ENCODE data around the gene CAP2. TPM values are rescaled to one million over a fixed set of nuclear protein-coding genes. Genes with fewer than 3 reads are reported as not detected.
A peak's percentile ranks its signal among the peaks of the same experiment; 100 is the strongest.

CAP2 gene
- total and polyA plus RNA-seq, 10 donors = 0.68 to 2.8 (median 1.8) TPM

- peaks cover 0 to 13% (median 0%) of the 10 kb centered on the region in 7 donors for H3K27me3 ChIP-seq (replicated peaks in 1 of 7)
- intact Hi-C loops (cut with DNase I; ENCODE audit: low total_unique reads) = no loop called here
- no peak overlapping the region for H3K4me3 ChIP-seq
- H3K27ac ChIP-seq = no peak overlapping the region
- DNase-seq = no peak
- TF ChIP-seq POLR2A (IDR thresholded peaks at IDR 0.05) (no peak), POLR2AphosphoS5 (IDR thresholded peaks at IDR 0.05) (no peak)
- TF ChIP-seq, protein P1, sequence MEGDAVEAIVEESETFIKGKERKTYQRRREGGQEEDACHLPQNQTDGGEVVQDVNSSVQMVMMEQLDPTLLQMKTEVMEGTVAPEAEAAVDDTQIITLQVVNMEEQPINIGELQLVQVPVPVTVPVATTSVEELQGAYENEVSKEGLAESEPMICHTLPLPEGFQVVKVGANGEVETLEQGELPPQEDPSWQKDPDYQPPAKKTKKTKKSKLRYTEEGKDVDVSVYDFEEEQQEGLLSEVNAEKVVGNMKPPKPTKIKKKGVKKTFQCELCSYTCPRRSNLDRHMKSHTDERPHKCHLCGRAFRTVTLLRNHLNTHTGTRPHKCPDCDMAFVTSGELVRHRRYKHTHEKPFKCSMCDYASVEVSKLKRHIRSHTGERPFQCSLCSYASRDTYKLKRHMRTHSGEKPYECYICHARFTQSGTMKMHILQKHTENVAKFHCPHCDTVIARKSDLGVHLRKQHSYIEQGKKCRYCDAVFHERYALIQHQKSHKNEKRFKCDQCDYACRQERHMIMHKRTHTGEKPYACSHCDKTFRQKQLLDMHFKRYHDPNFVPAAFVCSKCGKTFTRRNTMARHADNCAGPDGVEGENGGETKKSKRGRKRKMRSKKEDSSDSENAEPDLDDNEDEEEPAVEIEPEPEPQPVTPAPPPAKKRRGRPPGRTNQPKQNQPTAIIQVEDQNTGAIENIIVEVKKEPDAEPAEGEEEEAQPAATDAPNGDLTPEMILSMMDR (IDR thresholded peaks at IDR 0.05 in 8 of 11, conservative IDR thresholded peaks at IDR 0.05 in 3 of 11) = no peak
- H3K4me1 ChIP-seq = no peaks in the 10 kb centered on the region
- 79 to 87% (median 85%) methylated on average over 3 of the region's 3 CpGs for WGBS, 5 donors
- no peaks in the 10 kb centered on the region for H3K9me3 ChIP-seq
- no peaks in the 10 kb centered on the region for H3K36me3 ChIP-seq
Observed at GRCh38 chr6:17501982-17502704, 108.7 kb downstream of the CAP2 start.

GRCh38 chr6:17503051-17503450 is 109.7 kb downstream of the CAP2 start:
- no peak overlapping the region for H3K4me3 ChIP-seq
- no peaks in the 10 kb centered on the region for H3K9me3 ChIP-seq
- H3K27me3 ChIP-seq (replicated peaks in 1 of 7) = peaks cover 0 to 13% (median 0%) of the 10 kb centered on the region in 7 donors
- WGBS, 5 donors = 93 to 97% (median 94%) methylated on average over 7 of the region's 7 CpGs
- intact Hi-C loops (cut with DNase I; ENCODE audit: low total_unique reads) = no loop called here
- H3K4me1 ChIP-seq = no peaks in the 10 kb centered on the region
- no peaks in the 10 kb centered on the region for H3K36me3 ChIP-seq
- no peak for DNase-seq
- TF ChIP-seq POLR2A (IDR thresholded peaks at IDR 0.05) (no peak), POLR2AphosphoS5 (IDR thresholded peaks at IDR 0.05) (no peak)
- TF ChIP-seq, protein P1 (IDR thresholded peaks at IDR 0.05 in 8 of 11, conservative IDR thresholded peaks at IDR 0.05 in 3 of 11) = no peak
- no peak overlapping the region for H3K27ac ChIP-seq

DNA sequence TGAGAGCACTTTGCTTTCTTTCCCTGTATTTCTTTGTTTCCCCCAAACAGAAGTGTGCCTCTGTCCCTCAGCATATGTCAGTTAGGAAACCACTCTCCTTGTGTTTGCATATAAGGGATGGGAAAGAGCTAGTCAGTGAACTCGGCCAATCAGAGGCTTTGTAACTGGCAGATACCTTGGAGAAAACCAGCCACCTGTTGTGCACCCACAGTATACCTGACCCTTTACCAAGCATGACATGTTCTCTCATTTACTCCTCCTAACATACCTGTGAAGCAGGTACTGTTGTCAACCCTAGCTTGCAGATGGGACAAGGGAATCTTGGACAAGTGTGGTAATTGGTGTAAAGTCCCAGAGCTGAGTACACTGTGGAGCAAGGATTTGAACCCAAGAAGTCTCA is 110.6 kb downstream of the CAP2 start:
- Histone ChIP-seq H3K27me3 (replicated peaks in 1 of 7) (peaks cover 0 to 8% (median 0%) of the 10 kb centered on the region in 7 donors), H3K27ac (no peak overlapping the region), H3K4me1 (no peaks in the 10 kb centered on the region), H3K9me3 (no peaks in the 10 kb centered on the region), H3K36me3 (no peaks in the 10 kb centered on the region), H3K4me3 (no peak overlapping the region)
- 71 to 92% (median 83%) methylated on average over 1 of the region's 1 CpG for WGBS, 5 donors
- DNase-seq = no peak
- intact Hi-C loops (cut with DNase I; ENCODE audit: low total_unique reads) = no loop called here
- TF ChIP-seq, protein P1 (IDR thresholded peaks at IDR 0.05 in 8 of 11, conservative IDR thresholded peaks at IDR 0.05 in 3 of 11) = no peak
- TF ChIP-seq POLR2AphosphoS5 (IDR thresholded peaks at IDR 0.05) (no peak), POLR2A (IDR thresholded peaks at IDR 0.05) (no peak)

DNA sequence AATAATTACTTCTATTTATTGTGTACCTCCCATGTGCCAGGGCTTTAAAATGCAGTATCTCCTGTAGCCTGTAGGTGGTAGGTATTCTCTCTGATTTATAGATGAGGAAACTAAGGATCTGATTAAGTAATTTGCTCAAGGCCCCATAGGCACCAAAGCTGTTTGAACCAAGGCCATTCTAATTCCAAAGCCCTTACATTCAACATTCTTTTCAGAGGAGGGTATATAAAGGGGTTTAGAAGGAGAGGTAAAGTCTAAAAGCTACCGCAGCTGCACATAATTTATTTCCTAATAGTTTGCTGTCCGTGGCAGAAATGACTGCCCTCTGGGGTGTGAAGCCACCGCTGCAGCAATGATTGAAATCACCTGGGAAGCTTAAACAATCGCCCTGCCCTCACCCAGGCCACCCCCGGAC is 111.7 kb downstream of the CAP2 start:
- 84 to 95% (median 89%) methylated on average over 5 of the region's 5 CpGs for WGBS, 5 donors
- Histone ChIP-seq H3K27ac (no peak overlapping the region), H3K4me1 (no peaks in the 10 kb centered on the region), H3K27me3 (replicated peaks in 1 of 7) (peaks cover 0 to 5% (median 0%) of the 10 kb centered on the region in 7 donors), H3K4me3 (no peak overlapping the region), H3K9me3 (no peaks in the 10 kb centered on the region), H3K36me3 (no peaks in the 10 kb centered on the region)
- TF ChIP-seq, protein P1 (IDR thresholded peaks at IDR 0.05 in 8 of 11, conservative IDR thresholded peaks at IDR 0.05 in 3 of 11) = peak in 2 of 11 experiments; percentile 17 to 22
- TF ChIP-seq POLR2AphosphoS5 (IDR thresholded peaks at IDR 0.05) = no peak
- intact Hi-C loops (cut with DNase I; ENCODE audit: low total_unique reads) = no loop called here
- no peak for DNase-seq
